H1 (cell line): ENCODE results near the gene ANGPTL8. TPM values are rescaled to one million over a fixed set of nuclear protein-coding genes. Genes with fewer than 3 reads are reported as not detected.

Experiments
- CTCF ChIA-PET: fragments of 300-600 bp; sonication (Branson Sonifier 250); formaldehyde crosslinking; loops from one replicate; lab custom pipeline; 2021; ENCODE audit not compliant: partially characterized antibody; lab: Charles Lee
- POLR2A ChIA-PET: fragments of 300-600 bp; sonication (Branson Sonifier 250); formaldehyde crosslinking; loops from one replicate; lab custom pipeline; 2021; ENCODE audit warnings: inconsistent platforms; ENCODE audit not compliant: partially characterized antibody; lab: Charles Lee
- DNase-seq, 2 experiments: peaks; one replicate each; pipeline versions ENCODE4 v3.0.0 to v3.0.0-alpha.2; 2010 to 2022; ENCODE audit warnings: low spot score in 2 of 2, low read depth in 1 of 2, mixed read lengths in 1 of 2
- FAIRE-seq: peaks from 2 replicates; lab custom pipeline; 2011; peaks lifted over from hg19 to GRCh38; lab: Jason Lieb, UNC
- H2AFZ ChIP-seq: 2 replicates; pipeline ENCODE4 v1.8.1; 2012; ENCODE audit warnings: low read length, inconsistent platforms
- H2AK5ac ChIP-seq: 2 replicates; pipeline ENCODE4 v1.6.1; 2013; ENCODE audit warnings: low read depth, low read length
- H2BK120ac ChIP-seq: replicated peaks from 2 replicates; pipeline ENCODE3; 2013; ENCODE audit warnings: low read depth, low read length, inconsistent platforms
- H2BK12ac ChIP-seq: 2 replicates; pipeline ENCODE4 v1.6.1; 2013; ENCODE audit warnings: low read depth, low read length
- H2BK15ac ChIP-seq: 2 replicates; pipeline ENCODE4 v1.6.1; 2013; ENCODE audit warnings: low read length
- H2BK20ac ChIP-seq: 2 replicates; pipeline ENCODE4 v1.6.1; 2013; ENCODE audit warnings: low read length
- H2BK5ac ChIP-seq: 2 replicates; pipeline ENCODE4 v1.6.1; 2013; ENCODE audit warnings: low read depth, low read length
- H3K14ac ChIP-seq: 2 replicates; pipeline ENCODE4 v1.6.1; 2013; ENCODE audit warnings: inconsistent platforms; ENCODE audit not compliant: insufficient read length
- H3K18ac ChIP-seq: 2 replicates; pipeline ENCODE4 v1.6.1; 2013; ENCODE audit warnings: low read length; ENCODE audit errors: extremely low read depth
- H3K23ac ChIP-seq: 2 replicates; pipeline ENCODE4 v1.6.1; 2013; ENCODE audit warnings: inconsistent platforms; ENCODE audit not compliant: insufficient read length
- H3K23me2 ChIP-seq: 2 replicates; pipeline ENCODE4 v1.6.1; 2013; ENCODE audit warnings: low read depth, low read length
- H3K27ac ChIP-seq: 2 replicates; pipeline ENCODE4 v1.6.1; 2011; ENCODE audit warnings: low read depth, low read length, inconsistent platforms
- H3K27me3 ChIP-seq, 4 experiments: replicated peaks in 1 of 4; 1 replicate in 1 of 4; 2 replicates in 3 of 4; pipeline versions ENCODE4 v1.6.1 to v1.8.1; 2011 to 2013; ENCODE audit warnings: low read length in 3 of 4, mild to moderate bottlenecking in 3 of 4, inconsistent platforms in 2 of 4, mixed read lengths in 2 of 4, moderate library complexity in 1 of 4; ENCODE audit not compliant: control insufficient read depth in 3 of 4, insufficient read depth in 3 of 4; ENCODE audit errors: extremely low read depth in 1 of 4
- H3K36me3 ChIP-seq, 4 experiments: 2 replicates each; pipeline versions ENCODE4 v1.6.1 to v1.8.1; 2011 to 2013; ENCODE audit warnings: mild to moderate bottlenecking in 4 of 4, low read length in 3 of 4, moderate library complexity in 2 of 4, control low read depth in 1 of 4, inconsistent platforms in 1 of 4; ENCODE audit not compliant: insufficient read depth in 4 of 4, control insufficient read depth in 2 of 4
- H3K4ac ChIP-seq: replicated peaks from 2 replicates; pipeline ENCODE3; 2013; ENCODE audit warnings: low read length, low read depth, mixed read lengths, inconsistent platforms; ENCODE audit not compliant: insufficient read length
- H3K4me1 ChIP-seq, 4 experiments: replicated peaks in 1 of 4; 1 replicate in 1 of 4; 2 replicates in 3 of 4; pipeline versions ENCODE4 v1.6.1 to v1.8.1; 2011 to 2013; ENCODE audit warnings: low read length in 3 of 4, inconsistent platforms in 2 of 4, mixed read lengths in 1 of 4; ENCODE audit not compliant: insufficient read depth in 4 of 4, control insufficient read depth in 3 of 4
- H3K4me2 ChIP-seq, 2 experiments: 2 replicates each; pipeline versions ENCODE4 v1.6.1 to v1.8.1; 2011 to 2013; ENCODE audit warnings: low read depth in 2 of 2, low read length in 2 of 2, control low read depth in 1 of 2, inconsistent platforms in 1 of 2, mild to moderate bottlenecking in 1 of 2; ENCODE audit not compliant: insufficient read depth in 1 of 2
- H3K4me3 ChIP-seq, 4 experiments: fragments of 200-600, 300-600 bp in 1 of 4; sonication (generic), shearing (Covaris generic), sonication (Bioruptor Twin) in 1 of 4; 2 replicates each; pipeline versions ENCODE4 v1.5.1 to v1.8.1; 2011 to 2016; ENCODE audit warnings: low read length in 4 of 4, low read depth in 3 of 4, control low read depth in 2 of 4, inconsistent platforms in 2 of 4, mild to moderate bottlenecking in 2 of 4, mixed read lengths in 1 of 4, moderate library complexity in 1 of 4; ENCODE audit not compliant: insufficient read depth in 2 of 4; ENCODE audit errors: extremely low read depth in 1 of 4
- H3K56ac ChIP-seq: replicated peaks from 2 replicates; pipeline ENCODE3; 2013; ENCODE audit warnings: low read depth, mild to moderate bottlenecking, mixed read lengths, low read length, inconsistent platforms; ENCODE audit not compliant: insufficient read length
- H3K79me1 ChIP-seq: 2 replicates; pipeline ENCODE4 v1.6.1; 2013; ENCODE audit warnings: low read depth, low read length, control low read depth
- H3K79me2 ChIP-seq, 2 experiments: 2 replicates each; pipeline versions ENCODE4 v1.6.1 to v1.8.1; 2012 to 2013; ENCODE audit warnings: low read length in 2 of 2, mild to moderate bottlenecking in 2 of 2, inconsistent platforms in 1 of 2; ENCODE audit not compliant: insufficient read depth in 2 of 2, control insufficient read depth in 1 of 2
- H3K9ac ChIP-seq, 4 experiments: replicated peaks in 1 of 4; 1 replicate in 1 of 4; 2 replicates in 3 of 4; pipeline versions ENCODE4 v1.6.1 to v1.8.1; 2011 to 2013; ENCODE audit warnings: low read depth in 3 of 4, low read length in 3 of 4, control low read depth in 2 of 4, mild to moderate bottlenecking in 2 of 4, moderate library complexity in 2 of 4, inconsistent platforms in 1 of 4; ENCODE audit errors: extremely low read depth in 1 of 4
- H3K9me3 ChIP-seq, 2 experiments: 2 replicates each; pipeline versions ENCODE4 v1.6.1 to v1.8.1; 2012 to 2013; ENCODE audit warnings: mild to moderate bottlenecking in 2 of 2, moderate library complexity in 2 of 2, control low read depth in 1 of 2, inconsistent platforms in 1 of 2, low read depth in 1 of 2, low read length in 1 of 2, mixed read lengths in 1 of 2; ENCODE audit not compliant: insufficient read depth in 2 of 2
- H4K20me1 ChIP-seq, 2 experiments: replicated peaks in 1 of 2; 2 replicates each; pipeline versions ENCODE3 to v1.8.1; 2011 to 2013; ENCODE audit warnings: inconsistent platforms in 2 of 2, low read length in 2 of 2, mild to moderate bottlenecking in 1 of 2; ENCODE audit not compliant: insufficient read depth in 2 of 2, control insufficient read depth in 1 of 2
- H4K5ac ChIP-seq: 2 replicates; pipeline ENCODE4 v1.6.1; 2013; ENCODE audit warnings: low read length, low read depth, mixed read lengths, inconsistent platforms; ENCODE audit not compliant: insufficient read length
- H4K8ac ChIP-seq: 2 replicates; pipeline ENCODE4 v1.8.0; 2013; ENCODE audit warnings: mild to moderate bottlenecking, moderate library complexity, low read length, inconsistent platforms; ENCODE audit not compliant: insufficient read depth; ENCODE audit errors: extremely low read depth
- H4K91ac ChIP-seq: replicated peaks from 2 replicates; pipeline ENCODE3; 2013; ENCODE audit warnings: low read length, mixed read lengths, inconsistent platforms; ENCODE audit not compliant: insufficient read length
- ASH2L ChIP-seq: fragments of 200-600, 300-600 bp; sonication (generic); IDR thresholded peaks from one replicate; pipeline ENCODE4 v1.7.1; 2017; ENCODE audit warnings: low read length
- BCL11A ChIP-seq, 2 experiments: IDR thresholded peaks; one replicate each; pipeline ENCODE4 v1.6.1; 2011; ENCODE audit warnings: low read depth in 2 of 2, low read length in 2 of 2, mild to moderate bottlenecking in 2 of 2
- CBX5 ChIP-seq: fragments of 300-800, 300-1000 bp; sonication (generic); IDR thresholded peaks from 2 replicates; pipeline ENCODE4 v1.7.1; 2016; ENCODE audit warnings: antibody characterized with exemption, low read length, low read depth
- CEBPB ChIP-seq: IDR thresholded peaks from 2 replicates; pipeline ENCODE4 v1.6.1; 2012; ENCODE audit warnings: low read depth, low read length
- CHD1 ChIP-seq: IDR thresholded peaks from 2 replicates; pipeline ENCODE4 v1.6.1; 2012; ENCODE audit warnings: low read depth, low read length, improper control_type of control experiment
- CHD2 ChIP-seq: IDR thresholded peaks from 2 replicates; pipeline ENCODE4 v1.6.1; 2012; ENCODE audit warnings: low read length, improper control_type of control experiment
- EZH2 ChIP-seq: fragments of 200-600 bp; sonication (generic); IDR thresholded peaks from 2 replicates; pipeline ENCODE4 v1.7.1; 2012; ENCODE audit warnings: low read depth, mild to moderate bottlenecking, moderate library complexity, low read length, inconsistent platforms; ENCODE audit not compliant: severe bottlenecking
- JUN ChIP-seq: IDR thresholded peaks from 2 replicates; pipeline ENCODE4 v1.6.1; 2011; ENCODE audit warnings: low read depth, mild to moderate bottlenecking, improper control_type of control experiment, low read length
- KDM4A ChIP-seq: IDR thresholded peaks from one replicate; pipeline ENCODE4 v1.7.1; 2012; ENCODE audit warnings: low read depth, mild to moderate bottlenecking, moderate library complexity, low read length, inconsistent platforms; ENCODE audit not compliant: severe bottlenecking
- RBBP5 ChIP-seq: IDR thresholded peaks from 2 replicates; pipeline ENCODE4 v1.7.1; 2012; ENCODE audit warnings: low read depth, mild to moderate bottlenecking, inconsistent platforms, low read length, moderate library complexity, borderline replicate concordance
- SAP30 ChIP-seq: fragments of 300-600 bp; sonication (generic); IDR thresholded peaks from 2 replicates; pipeline ENCODE4 v1.7.1; 2012; ENCODE audit warnings: low read length, moderate library complexity, mild to moderate bottlenecking, inconsistent platforms; ENCODE audit not compliant: insufficient read depth, insufficient replicate concordance
- SP1 ChIP-seq: IDR thresholded peaks from 2 replicates; pipeline ENCODE4 v1.6.1; 2011; ENCODE audit warnings: low read depth, low read length
- SP4 ChIP-seq: IDR thresholded peaks from 2 replicates; pipeline ENCODE4 v1.6.1; 2012; ENCODE audit warnings: low read length, inconsistent platforms
- SUZ12 ChIP-seq: fragments of 200-600 bp; sonication (generic); IDR thresholded peaks from 2 replicates; pipeline ENCODE4 v1.6.1; 2012; ENCODE audit warnings: mild to moderate bottlenecking, inconsistent platforms, low read length, moderate library complexity, mixed read lengths
- TBP ChIP-seq: IDR thresholded peaks from 2 replicates; pipeline ENCODE4 v1.6.1; 2011; ENCODE audit warnings: low read depth, low read length, improper control_type of control experiment
- WGBS, 2 experiments: shearing (Covaris generic) in 1 of 2; methylation state at CpG; one replicate each; pipeline versions ENCODE4 v1.1.6 to v1.1.7; 2013 to 2015; ENCODE audit warnings: low lambda C conversion rate in 2 of 2, mixed read lengths in 2 of 2, inconsistent platforms in 1 of 2, low coverage in 1 of 2, missing lambda C conversion rate in 1 of 2; ENCODE audit not compliant: insufficient replicate concordance in 2 of 2, insufficient coverage in 1 of 2, insufficient read length in 1 of 2; ENCODE audit errors: extremely low coverage in 1 of 2, missing lambda C conversion rate in 1 of 2; 5-methylcytosine and 5-hydroxymethylcytosine counted together
- polyA plus RNA-seq, 7 experiments: library from polyadenylated mRNA; depleted of rRNA in 3 of 7; stranded (reverse) in 5 of 7; unstranded in 2 of 7; fragments of >200 nt in 5 of 7; fragments of 200-250 nt in 2 of 7; gene quantifications; 1 replicate in 5 of 7; 2 replicates in 1 of 7; 4 replicates in 1 of 7; pipeline versions ENCODE4 v1.2.1 to v1.2.3, GENCODE V29; 2011 to 2013; ENCODE audit warnings: missing spikeins in 2 of 7, mixed read lengths in 2 of 7
- total RNA-seq: library from RNA; stranded (reverse); fragmentation: NEBNext Ultra II Directional; extraction: Animal tissue kit (Norgen Biotek cat#: 25700); gene quantifications from 2 replicates; pipeline ENCODE4 v1.2.1, GENCODE V29; 2021

ANGPTL8 gene
- total and polyA plus RNA-seq, 2 of the 8 experiments (the other 6 are each of a cell fraction or from before 2014, with no cell fraction given): not detected

GRCh38 chr19:11269408-11269807 is 30.0 kb downstream of the ANGPTL8 start:
- Histone ChIP-seq H3K79me1 (no peaks in the 10 kb centered on the region), H4K91ac (no peak overlapping the region), H4K8ac (no peak overlapping the region), H2BK12ac (no peak overlapping the region), H2BK15ac (no peak overlapping the region), H2BK20ac (no peak overlapping the region), H2BK120ac (no peak overlapping the region), H4K20me1 (no peaks in the 10 kb centered on the region), H3K18ac (no peak overlapping the region), H3K23ac (no peak overlapping the region), H3K4me3 (no peak overlapping the region), H3K56ac (no peak overlapping the region), H4K5ac (no peak overlapping the region), H3K27ac (no peak overlapping the region), H3K9ac (no peak overlapping the region), H3K9me3 (no peaks in the 10 kb centered on the region), H3K36me3 (no peaks in the 10 kb centered on the region), H3K4me1 (peaks cover 0 to under 1% (median 0%) of the 10 kb centered on the region in 4 experiments; a peak in 3 of 7 replicates), H3K4ac (no peak overlapping the region), H3K4me2 (no peak overlapping the region), H2AK5ac (no peak overlapping the region), H2AFZ (no peak overlapping the region), H3K23me2 (no peaks in the 10 kb centered on the region), H3K27me3 (no peaks in the 10 kb centered on the region), H3K79me2 (no peaks in the 10 kb centered on the region), H3K14ac (no peak overlapping the region), H2BK5ac (no peak overlapping the region)
- POLR2A ChIA-PET: no interaction called here
- FAIRE-seq: no peak
- no peak for DNase-seq
- 94% methylated on average over 7 of the region's 7 CpGs; no CpG with 5 or more reads in 1 of the 2 experiments for WGBS, 2 experiments
- CTCF ChIA-PET: interaction anchor here (1.4 kb wide), 1 partner anchor 22 kb away, joined by 6 read pairs; no protein-coding TSS in a partner anchor
- TF ChIP-seq CEBPB (no peak), JUN (no peak), SUZ12 (no peak), BCL11A (IDR thresholded peaks at IDR 0.05; ENCODE audit: low read depth in 2 of 2, low read length in 2 of 2) (no peak), KDM4A (no peak), CBX5 (no peak), CHD1 (no peak), RBBP5 (no peak), SAP30 (no peak), CHD2 (no peak), SP1 (no peak), SP4 (no peak), EZH2 (no peak), TBP (no peak), ASH2L (no peak)
